GM12891 (cell line): ENCODE measurements around the gene HSD17B8.

ENCODE experiments used
- PAX5 ChIP-seq: IDR thresholded peaks from 2 replicates; pipeline ENCODE4 v1.6.1; 2011; ENCODE audit warnings: low read length, moderate library complexity, mild to moderate bottlenecking; ENCODE audit not compliant: insufficient read depth, severe bottlenecking
- POLR2A ChIP-seq: IDR thresholded peaks from 2 replicates; pipeline ENCODE4 v1.6.1; 2011; ENCODE audit warnings: low read depth, low read length, control low read depth
- POLR2AphosphoS5 ChIP-seq: IDR thresholded peaks from 2 replicates; pipeline ENCODE4 v1.6.1; 2011; ENCODE audit warnings: low read depth, low read length, control low read depth
- POU2F2 ChIP-seq: IDR thresholded peaks from 2 replicates; pipeline ENCODE4 v1.6.1; 2011; ENCODE audit warnings: low read depth, mild to moderate bottlenecking, control low read depth, low read length, moderate library complexity
- SPI1 ChIP-seq: IDR thresholded peaks from 2 replicates; pipeline ENCODE4 v1.6.1; 2011; ENCODE audit warnings: low read depth, low read length, control low read depth
- TAF1 ChIP-seq: IDR thresholded peaks from 2 replicates; pipeline ENCODE4 v1.6.1; 2011; ENCODE audit warnings: low read depth, low read length, control low read depth

DNA sequence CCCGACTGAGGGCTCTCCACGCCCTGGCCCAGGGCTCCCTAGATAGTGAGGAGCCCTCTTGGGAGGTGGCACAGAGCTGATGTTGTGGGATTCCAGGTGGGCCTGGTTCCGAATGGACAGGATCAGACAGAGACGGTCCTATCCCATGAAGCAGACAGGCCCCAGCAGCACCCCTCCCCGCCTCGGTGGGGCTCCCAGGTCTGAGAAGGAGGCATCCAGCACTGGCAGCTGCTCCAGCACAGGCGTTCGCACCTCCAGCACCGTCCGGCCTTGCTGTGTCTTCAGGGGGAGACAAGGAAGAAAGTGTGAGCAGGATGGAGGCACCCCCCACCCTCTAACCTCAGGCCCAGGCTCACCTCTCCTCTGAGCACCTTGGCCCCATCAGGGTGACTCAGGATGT, 40.9 kb upstream of the HSD17B8 start:
- no peak for TF ChIP-seq POLR2A
- no peak for TF ChIP-seq POLR2AphosphoS5
- TF ChIP-seq TAF1: no peak
- TF ChIP-seq PAX5: no peak
- no peak for TF ChIP-seq POU2F2
- no peak for TF ChIP-seq SPI1
